CD4-positive, alpha-beta T cell treated with Interferon alpha-2 for 1 hour (primary cell): ENCODE data around the gene BABAM2.

Experiments
- DNase-seq, 2 donors: peaks; one replicate each; pipeline ENCODE4 v3.0.0-alpha.2; 2020 to 2022

BABAM2 gene

DNA sequence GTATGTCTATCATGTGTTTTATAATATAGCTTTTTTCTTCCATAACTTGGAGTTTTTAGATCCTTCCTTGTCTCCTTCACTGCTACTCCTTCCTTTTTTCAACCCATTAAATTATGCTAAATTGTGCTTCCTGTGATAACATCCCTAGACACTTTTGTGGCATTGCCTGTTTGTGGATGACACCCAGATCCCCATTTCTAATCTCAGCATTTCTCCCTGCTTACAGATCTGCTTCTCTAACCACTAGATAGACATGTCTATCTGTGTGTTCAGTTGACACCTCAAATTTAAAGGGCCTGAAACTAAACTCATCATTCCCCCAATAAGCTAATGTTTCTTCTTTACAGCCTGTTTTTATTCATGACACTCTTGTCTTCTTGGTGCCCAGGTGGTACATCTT is 244.8 kb downstream of the BABAM2 start:
- peak in 1 of 2 donors; percentile 14 for DNase-seq

DNA sequence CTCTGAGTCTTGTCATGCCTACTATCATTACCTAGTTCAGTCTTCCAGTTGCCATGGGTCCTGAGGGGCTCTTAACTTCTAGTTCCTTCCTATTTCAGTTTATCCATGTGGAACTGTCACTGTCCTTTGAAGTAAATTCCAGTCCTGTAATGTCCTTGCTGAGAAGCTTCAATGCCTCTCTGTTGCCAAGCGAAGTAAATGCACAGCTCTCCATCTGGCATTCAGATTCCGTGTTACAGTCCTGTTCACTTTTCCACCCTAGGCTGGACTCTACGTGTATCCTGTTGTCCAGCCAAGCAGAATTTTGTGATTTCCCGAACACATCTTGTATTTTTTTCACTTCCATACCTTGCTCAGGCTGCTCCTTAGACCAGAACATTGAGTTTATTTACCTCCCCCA is 245.3 kb downstream of the BABAM2 start:
- no peak for DNase-seq

DNA sequence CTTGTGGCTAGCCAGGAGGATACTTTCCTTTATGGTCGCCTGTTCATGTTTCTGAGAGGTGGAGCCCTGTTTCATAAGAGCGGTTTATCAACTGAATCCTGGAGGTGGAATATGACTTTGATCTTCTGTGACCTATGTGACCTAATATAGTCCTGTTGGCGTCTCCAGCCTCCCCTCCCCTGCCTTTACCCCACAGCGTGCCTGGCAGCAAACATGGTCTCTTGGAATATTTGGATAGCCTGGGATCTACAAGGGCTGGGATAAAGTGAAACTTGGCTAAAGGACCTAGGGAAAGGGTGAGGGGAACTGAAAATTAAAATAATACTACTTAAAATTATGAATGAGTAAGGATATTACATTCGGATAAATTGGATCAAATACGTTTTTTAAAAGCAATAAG is 246.0 kb downstream of the BABAM2 start:
- no peak for DNase-seq

- DNase-seq, result no peak
These were observed 246.7 kb downstream of the BABAM2 start for GRCh38 chr2:28137221-28137620.

- DNase-seq, result no peak
These were observed 251.9 kb downstream of the BABAM2 start for GRCh38 chr2:28142386-28142785.

DNA sequence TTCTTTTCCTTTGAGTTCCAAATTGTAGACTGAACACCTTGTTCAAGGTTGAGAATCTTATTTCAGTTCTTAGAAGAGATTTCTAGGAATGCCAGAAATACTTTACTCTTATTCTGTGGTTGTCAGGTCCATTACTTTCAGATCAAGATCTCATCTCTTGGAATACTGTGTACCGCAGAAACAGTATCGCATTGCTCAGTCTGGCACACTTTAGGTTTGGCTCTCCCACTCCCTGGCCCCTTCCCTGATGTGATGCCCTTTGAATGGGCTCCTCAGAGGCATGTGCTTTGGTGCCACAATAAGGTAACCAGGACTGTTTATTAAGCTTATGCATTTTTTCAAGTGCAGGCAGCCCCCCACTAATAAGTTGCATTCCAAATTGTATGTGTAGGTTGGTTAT is 257.5 kb downstream of the BABAM2 start:
- DNase-seq, result no peak

GRCh38 chr2:28148566-28148965 is 258.0 kb downstream of the BABAM2 start:
- DNase-seq, result no peak

DNA sequence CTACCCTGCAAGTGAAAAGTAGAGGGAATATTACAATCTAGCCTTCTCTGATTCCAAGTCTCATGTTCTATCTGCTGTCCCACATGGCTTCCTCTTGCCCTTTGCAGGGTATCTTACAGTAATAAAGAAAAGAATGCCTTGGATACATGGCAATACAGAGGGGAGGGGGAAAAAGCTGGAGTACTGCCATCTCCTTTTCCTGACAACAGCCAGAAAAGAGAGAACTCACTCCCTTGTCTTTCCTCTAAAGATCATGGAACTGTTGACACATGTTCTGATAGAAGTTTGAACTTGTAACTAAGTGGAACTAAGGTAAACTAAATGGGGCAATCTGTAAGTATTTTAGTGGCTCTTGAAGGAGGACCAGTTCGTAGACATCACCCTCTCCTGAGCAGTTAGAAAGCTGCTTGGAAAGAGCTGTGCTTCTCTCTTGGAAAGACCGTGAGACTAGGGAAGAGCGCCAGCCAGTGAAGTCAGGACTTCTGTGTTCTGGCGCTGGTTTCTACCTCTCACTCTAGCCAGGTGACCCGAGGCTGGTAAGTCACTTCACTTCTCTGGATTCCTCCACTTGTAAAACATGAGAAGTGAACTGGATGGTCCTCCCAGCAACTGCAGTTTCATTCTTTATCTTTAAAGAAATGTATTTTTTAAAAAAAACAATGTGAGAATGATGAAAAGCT is 259.8 kb downstream of the BABAM2 start:
- no peak for DNase-seq

GRCh38 chr2:28150994-28151393 is 260.5 kb downstream of the BABAM2 start:
- no peak for DNase-seq

- no peak for DNase-seq
These were observed 262.2 kb downstream of the BABAM2 start for GRCh38 chr2:28152585-28153280.

DNA sequence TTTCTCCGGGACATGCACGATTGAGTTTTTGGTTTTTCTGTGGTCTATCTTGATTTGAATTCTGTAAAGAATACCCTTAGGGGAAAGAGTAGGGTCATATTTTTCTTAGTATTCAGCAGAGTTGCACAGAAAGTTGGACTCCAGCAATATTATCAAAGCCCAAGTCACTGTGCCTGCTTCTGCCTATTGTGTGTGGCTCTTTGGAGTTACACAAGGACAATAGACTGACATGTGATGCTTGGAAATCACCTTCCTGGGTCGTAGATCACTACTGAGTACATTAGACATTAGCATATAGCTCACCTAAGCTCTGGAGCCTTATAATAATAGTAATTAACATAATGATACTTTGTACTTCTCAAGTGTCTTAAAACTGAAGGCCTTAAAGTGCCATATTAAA is 263.3 kb downstream of the BABAM2 start:
- no peak for DNase-seq

- no peak for DNase-seq
These were observed 264.6 kb downstream of the BABAM2 start for GRCh38 chr2:28155086-28155485.

- peak in 1 of 2 donors; percentile 4 for DNase-seq
These were observed 265.1 kb downstream of the BABAM2 start for GRCh38 chr2:28155627-28156026.

GRCh38 chr2:28158791-28159190 is 268.3 kb downstream of the BABAM2 start:
- no peak for DNase-seq

DNA sequence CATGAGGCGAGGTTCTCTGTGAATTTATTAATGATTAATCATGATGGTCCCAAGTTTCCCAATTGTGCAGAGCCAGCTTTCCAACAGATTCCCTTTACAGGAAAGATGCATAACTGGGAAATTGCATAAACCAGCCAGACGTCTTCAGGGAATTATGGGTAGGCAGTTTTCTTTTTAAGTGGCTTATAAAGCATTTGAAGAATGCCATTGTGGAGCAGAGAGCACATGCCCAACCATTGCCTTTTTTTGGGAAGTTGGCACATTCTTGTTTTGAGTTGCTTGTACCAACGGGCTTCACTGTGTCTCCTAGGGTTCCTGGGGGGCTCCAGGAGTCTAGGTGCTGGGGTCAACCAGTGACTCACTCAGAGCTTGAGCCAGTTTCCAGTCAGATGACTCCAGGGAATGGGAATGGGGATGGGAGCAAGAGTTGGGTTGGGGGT is 270.5 kb downstream of the BABAM2 start:
- no peak for DNase-seq

DNA sequence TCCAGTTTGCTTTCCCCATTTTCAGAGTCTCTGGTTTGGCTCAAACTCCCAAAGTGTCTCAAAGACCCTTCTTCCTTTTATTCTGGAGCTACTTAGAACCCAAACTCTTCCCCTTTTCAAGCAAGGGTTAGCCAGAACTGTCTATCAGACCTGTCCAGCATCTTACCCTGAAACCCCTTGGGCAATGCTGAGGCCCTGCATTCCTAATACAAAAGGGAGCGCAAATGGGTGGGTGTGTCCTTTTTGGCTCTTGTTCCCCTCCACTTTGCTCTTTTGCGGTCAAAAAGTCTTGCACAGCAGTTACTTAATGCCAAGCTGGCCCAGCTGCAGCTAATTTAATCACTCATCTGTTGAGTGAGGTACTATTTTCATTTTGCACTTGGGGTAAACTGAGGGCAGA is 270.9 kb downstream of the BABAM2 start:
- no peak for DNase-seq

GRCh38 chr2:28162564-28162963 is 272.0 kb downstream of the BABAM2 start:
- DNase-seq, result no peak

GRCh38 chr2:28163028-28163427 is 272.5 kb downstream of the BABAM2 start:
- no peak for DNase-seq

DNA sequence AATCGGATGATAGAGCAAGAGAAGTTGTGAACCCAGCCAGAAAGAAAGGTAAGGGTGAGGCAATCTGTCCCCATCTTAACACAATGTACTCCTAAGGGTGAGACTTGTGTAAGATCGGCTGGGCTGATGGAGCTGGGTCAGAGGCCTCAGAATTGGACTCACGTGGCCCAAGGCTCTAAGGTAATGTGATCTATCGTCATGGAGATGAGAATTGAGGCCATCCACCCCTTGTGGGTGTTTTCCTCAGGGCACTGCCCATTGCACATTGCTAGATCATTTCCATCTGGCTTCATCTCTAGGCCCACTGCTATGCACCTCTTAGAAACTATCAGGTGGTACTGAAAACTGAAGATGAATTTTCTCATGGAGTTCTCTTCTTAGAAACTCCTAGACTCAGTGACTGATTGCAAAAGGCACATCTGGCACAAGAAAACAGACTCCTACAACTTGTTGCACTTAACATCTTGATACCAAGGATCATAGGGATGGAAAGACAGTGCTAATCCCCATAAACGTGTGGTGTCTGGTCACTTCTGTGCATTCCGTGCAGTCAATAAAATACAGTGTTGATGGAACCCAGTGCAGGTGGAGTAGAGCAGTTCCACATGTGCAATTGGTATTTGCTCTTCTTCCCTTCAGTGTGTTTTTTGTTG is 273.2 kb downstream of the BABAM2 start:
- DNase-seq, result no peak

DNA sequence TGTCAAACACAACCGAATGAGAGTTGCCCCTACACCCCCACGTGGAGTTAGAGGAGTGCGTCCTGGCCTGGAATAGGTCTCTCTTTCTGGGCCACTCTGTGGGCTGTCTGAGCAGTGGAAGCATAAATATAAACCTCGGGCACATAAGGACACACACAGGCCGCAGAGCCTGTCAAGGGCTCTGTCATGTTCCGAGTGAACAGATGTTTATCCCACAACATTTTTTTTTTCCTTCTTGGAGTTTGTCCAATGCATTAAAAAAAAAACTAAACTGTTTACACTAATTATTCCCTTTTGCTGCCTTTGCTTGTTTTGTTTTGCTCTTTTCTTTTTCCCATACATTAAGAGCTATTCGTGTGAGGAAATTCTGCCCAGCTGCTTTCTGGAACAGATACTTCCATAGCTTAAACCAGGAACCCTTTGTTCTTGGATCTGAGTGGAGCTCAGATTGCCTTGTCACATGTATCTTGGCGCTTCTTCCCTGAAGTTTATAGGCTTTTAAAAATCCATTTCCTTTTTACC is 273.8 kb downstream of the BABAM2 start:
- DNase-seq, result no peak

DNA sequence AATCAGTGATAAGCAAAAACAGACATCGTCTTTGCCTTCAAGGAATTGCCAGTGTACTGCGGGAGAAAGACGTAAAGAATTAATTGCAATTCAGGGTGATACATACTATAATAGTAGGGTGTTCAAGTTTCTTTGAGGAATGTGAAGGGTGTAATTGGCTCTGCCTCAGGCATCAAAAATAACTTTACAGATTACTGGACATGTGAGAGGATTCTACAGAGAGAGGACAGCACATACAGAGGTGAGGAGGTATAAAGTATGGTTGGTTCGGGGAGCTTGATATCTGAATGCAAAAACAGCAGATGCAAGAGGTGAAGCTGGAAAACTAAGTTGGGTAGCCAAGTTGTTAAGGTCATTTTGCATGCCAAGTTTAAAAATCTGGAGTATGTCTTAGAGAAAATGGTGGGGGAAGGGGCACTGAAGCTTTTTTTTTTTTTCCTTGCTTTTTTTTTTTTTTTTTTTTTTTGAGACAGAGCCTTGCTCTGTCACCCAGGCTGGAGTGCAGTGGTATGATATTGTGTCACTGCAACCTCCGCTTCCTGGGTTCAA is 274.6 kb downstream of the BABAM2 start:
- no peak for DNase-seq

GRCh38 chr2:28166956-28167355 is 276.4 kb downstream of the BABAM2 start:
- no peak for DNase-seq

- no peak for DNase-seq
These were observed 277.8 kb downstream of the BABAM2 start for GRCh38 chr2:28168376-28168775.

- no peak for DNase-seq
These were observed 279.0 kb downstream of the BABAM2 start for GRCh38 chr2:28169492-28169891.
